Measurements from ENCODE around the gene ST8SIA4. TPM values are rescaled to one million over a fixed set of nuclear protein-coding genes. Genes with fewer than 3 reads are reported as not detected.

The ST8SIA4 gene
- total and polyA plus RNA-seq, 8 donors: 9.4 to 38.5 (median 11.2) TPM

GRCh38 chr5:100827481-100827889, 75.6 kb downstream of the ST8SIA4 start:
- peaks cover 0 to 31% of the 10 kb centered on the region in 2 donors for H3K4me1 ChIP-seq
- no peak overlapping the region for H3K4me3 ChIP-seq
- H3K9me3 ChIP-seq: no peaks in the 10 kb centered on the region
- no peak for TF ChIP-seq CTCF (IDR thresholded peaks at IDR 0.05)
- DNase-seq (no peak), ATAC-seq (peak; percentile 30)
- peak overlapping the region in 1 of 2 donors; percentile 76 for H3K27ac ChIP-seq
- H3K27me3 ChIP-seq: no peaks in the 10 kb centered on the region
- intact Hi-C loops (cut with DNase I): no loop called here
- no peaks in the 10 kb centered on the region for H3K36me3 ChIP-seq

- intact Hi-C loops (cut with DNase I): no loop called here
- peaks cover 0 to 31% of the 10 kb centered on the region in 2 donors for H3K4me1 ChIP-seq
- no peaks in the 10 kb centered on the region for H3K36me3 ChIP-seq
- DNase-seq: no peak
- no peak overlapping the region for H3K4me3 ChIP-seq
- no peak for ATAC-seq
- no peaks in the 10 kb centered on the region for H3K27me3 ChIP-seq
- no peaks in the 10 kb centered on the region for H3K9me3 ChIP-seq
- TF ChIP-seq CTCF (IDR thresholded peaks at IDR 0.05): no peak
- H3K27ac ChIP-seq: peak overlapping the region in 1 of 2 donors; percentile 46
Observed at GRCh38 chr5:100826133-100826532, 76.9 kb downstream of the ST8SIA4 start.

DNA sequence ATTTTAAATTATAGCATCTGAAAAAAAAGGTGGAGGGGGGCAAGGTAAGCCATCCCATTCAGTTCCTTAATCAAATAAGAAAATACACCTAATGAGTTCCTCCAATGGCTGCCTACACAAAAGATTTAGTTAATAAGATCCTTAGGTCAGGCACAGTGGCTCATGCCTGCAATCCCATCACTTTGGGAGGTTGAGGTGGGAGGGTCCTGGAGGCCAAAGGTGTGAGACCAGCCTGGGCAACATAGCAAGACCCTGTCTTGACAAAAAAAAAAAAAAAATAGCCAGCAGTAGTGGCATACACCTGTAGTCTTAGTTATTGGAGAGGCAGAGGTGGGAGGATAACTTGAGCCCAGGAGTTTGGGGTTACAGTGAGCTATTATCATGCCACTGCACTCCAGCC, 78.4 kb downstream of the ST8SIA4 start:
- H3K27ac ChIP-seq: no peak overlapping the region
- no peak for DNase-seq
- H3K27me3 ChIP-seq: no peaks in the 10 kb centered on the region
- no peak for TF ChIP-seq CTCF (IDR thresholded peaks at IDR 0.05)
- no peaks in the 10 kb centered on the region for H3K36me3 ChIP-seq
- ATAC-seq: no peak
- no peaks in the 10 kb centered on the region for H3K9me3 ChIP-seq
- H3K4me1 ChIP-seq: peaks cover 0 to 31% of the 10 kb centered on the region in 2 donors
- H3K4me3 ChIP-seq: no peak overlapping the region
- intact Hi-C loops (cut with DNase I): no loop called here

GRCh38 chr5:100823812-100824211, 79.3 kb downstream of the ST8SIA4 start:
- no peak for TF ChIP-seq CTCF (IDR thresholded peaks at IDR 0.05)
- H3K36me3 ChIP-seq: no peaks in the 10 kb centered on the region
- ATAC-seq (no peak), DNase-seq (no peak)
- no peak overlapping the region for H3K4me3 ChIP-seq
- H3K9me3 ChIP-seq: no peaks in the 10 kb centered on the region
- H3K27ac ChIP-seq: no peak overlapping the region
- H3K4me1 ChIP-seq: peaks cover 0 to 32% of the 10 kb centered on the region in 2 donors
- intact Hi-C loops (cut with DNase I): no loop called here
- no peaks in the 10 kb centered on the region for H3K27me3 ChIP-seq

DNA sequence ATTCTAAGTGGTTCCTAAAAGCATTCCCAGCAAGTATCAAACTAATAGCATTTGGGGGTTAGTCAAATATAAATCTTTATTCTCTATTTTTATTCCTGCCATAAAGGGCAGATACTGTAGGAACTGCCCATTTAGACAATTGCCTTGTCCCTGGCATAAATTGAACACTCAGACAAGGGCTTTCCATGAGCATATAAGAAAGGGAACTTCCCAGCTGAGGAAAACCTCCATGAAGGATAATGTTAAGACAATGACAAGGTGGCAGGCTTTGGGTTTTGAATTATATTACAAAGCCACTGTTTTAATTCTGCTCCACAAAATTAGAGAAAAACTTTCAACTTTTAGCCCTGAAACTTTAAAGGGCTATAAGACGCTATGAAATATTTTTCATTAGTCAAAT, 81.3 kb downstream of the ST8SIA4 start:
- H3K27ac ChIP-seq: no peak overlapping the region
- no peaks in the 10 kb centered on the region for H3K27me3 ChIP-seq
- no peak for ATAC-seq
- intact Hi-C loops (cut with DNase I): no loop called here
- no peak for TF ChIP-seq CTCF (IDR thresholded peaks at IDR 0.05)
- H3K9me3 ChIP-seq: no peaks in the 10 kb centered on the region
- H3K4me1 ChIP-seq: peaks cover 0 to 13% of the 10 kb centered on the region in 2 donors
- H3K4me3 ChIP-seq: no peak overlapping the region
- H3K36me3 ChIP-seq: no peaks in the 10 kb centered on the region
- DNase-seq: no peak

Measured in left lung (tissue), 10 donors.